Caco-2 (cell line): Measurements from ENCODE around the gene EDRF1. TPM values are rescaled to one million over a fixed set of nuclear protein-coding genes. Genes with fewer than 3 reads are reported as not detected.

Source experiments
- BruUV-seq: library from RNA; stranded (reverse); fragments of 400-500 nt; replicated peaks from 2 replicates; lab custom pipeline; 2021; lab: Mats Ljungman, UMichigan
- CTCF ChIA-PET: fragments of 300-600 bp; sonication (Branson Sonifier 250); formaldehyde crosslinking; loops from one replicate; lab custom pipeline; 2022; ENCODE audit warnings: antibody characterized with exemption; lab: Charles Lee
- POLR2A ChIA-PET: fragments of 300-600 bp; sonication (Branson Sonifier 250); formaldehyde crosslinking; loops from one replicate; lab custom pipeline; 2022; ENCODE audit warnings: antibody characterized with exemption; lab: Charles Lee
- DNase-seq, 2 experiments: peaks; one replicate each; pipeline versions ENCODE4 v3.0.0 to v3.0.0-alpha.2; 2020 to 2022
- H3K27me3 ChIP-seq: replicated peaks from 2 replicates; pipeline ENCODE4 v1.6.0; 2011; ENCODE audit warnings: low read length; ENCODE audit not compliant: control insufficient read depth, insufficient read depth
- H3K36me3 ChIP-seq: 2 replicates; pipeline ENCODE4 v1.5.1; 2011; ENCODE audit warnings: low read length; ENCODE audit not compliant: control insufficient read depth, insufficient read depth
- H3K4me1 ChIP-seq: fragments of 250-450 bp; sonication (Bioruptor Pico); 2 replicates; pipeline ENCODE4 v1.5.1; 2020; ENCODE audit warnings: mild to moderate bottlenecking
- H3K4me3 ChIP-seq: 2 replicates; pipeline ENCODE4 v1.5.1; 2011; ENCODE audit warnings: low read depth, mild to moderate bottlenecking, control low read depth, low read length
- H3K9me3 ChIP-seq: fragments of 250-450 bp; sonication (Bioruptor Pico); 2 replicates; pipeline ENCODE4 v1.5.1; 2020; ENCODE audit warnings: mild to moderate bottlenecking, moderate library complexity
- H3K27ac Mint-ChIP-seq: one replicate; pipeline ENCODE4 v1.8.0; 2022; ENCODE audit warnings: mixed read lengths; ENCODE audit not compliant: unreplicated experiment
- H3K27me3 Mint-ChIP-seq: one replicate; pipeline ENCODE4 v1.8.0; 2022; ENCODE audit warnings: mixed read lengths; ENCODE audit not compliant: insufficient read depth, unreplicated experiment
- H3K36me3 Mint-ChIP-seq: one replicate; pipeline ENCODE4 v1.8.0; 2022; ENCODE audit warnings: mild to moderate bottlenecking, mixed read lengths; ENCODE audit not compliant: insufficient read depth, unreplicated experiment
- H3K4me1 Mint-ChIP-seq: one replicate; pipeline ENCODE4 v1.8.0; 2022; ENCODE audit warnings: low read depth, mixed read lengths; ENCODE audit not compliant: unreplicated experiment
- H3K4me3 Mint-ChIP-seq: one replicate; pipeline ENCODE4 v1.8.0; 2022; ENCODE audit warnings: mild to moderate bottlenecking, moderate library complexity, mixed read lengths; ENCODE audit not compliant: unreplicated experiment
- H3K9me3 Mint-ChIP-seq: one replicate; pipeline ENCODE4 v1.8.0; 2022; ENCODE audit warnings: mixed read lengths; ENCODE audit not compliant: unreplicated experiment
- intact Hi-C: fragments of 100-400 bp; cut with micrococcal nuclease; formaldehyde crosslinking; loops from one replicate; pipeline ENCODE4 v1.10.0; 2022; ENCODE audit not compliant: unreplicated experiment
- total RNA-seq: library from RNA; stranded (reverse); gene quantifications from 2 replicates; pipeline ENCODE4 v1.2.3, GENCODE V29; 2022
- TF ChIP-seq, protein P1 (sequence below), 2 experiments: fragments of 200-600 bp in 1 of 2; IDR thresholded peaks; 1 replicate in 1 of 2; 2 replicates in 1 of 2; pipeline versions ENCODE4 v1.5.1 to v1.8.0; 2011 to 2022; ENCODE audit warnings: antibody characterized with exemption in 1 of 2, control low read depth in 1 of 2, inconsistent platforms in 1 of 2, low read depth in 1 of 2, low read length in 1 of 2, mild to moderate bottlenecking in 1 of 2, moderate library complexity in 1 of 2; ENCODE audit not compliant: insufficient read depth in 1 of 2, severe bottlenecking in 1 of 2, unreplicated experiment in 1 of 2

The EDRF1 gene
- total RNA-seq, 1 experiment from 2014 or later = 40.9 TPM

DNA sequence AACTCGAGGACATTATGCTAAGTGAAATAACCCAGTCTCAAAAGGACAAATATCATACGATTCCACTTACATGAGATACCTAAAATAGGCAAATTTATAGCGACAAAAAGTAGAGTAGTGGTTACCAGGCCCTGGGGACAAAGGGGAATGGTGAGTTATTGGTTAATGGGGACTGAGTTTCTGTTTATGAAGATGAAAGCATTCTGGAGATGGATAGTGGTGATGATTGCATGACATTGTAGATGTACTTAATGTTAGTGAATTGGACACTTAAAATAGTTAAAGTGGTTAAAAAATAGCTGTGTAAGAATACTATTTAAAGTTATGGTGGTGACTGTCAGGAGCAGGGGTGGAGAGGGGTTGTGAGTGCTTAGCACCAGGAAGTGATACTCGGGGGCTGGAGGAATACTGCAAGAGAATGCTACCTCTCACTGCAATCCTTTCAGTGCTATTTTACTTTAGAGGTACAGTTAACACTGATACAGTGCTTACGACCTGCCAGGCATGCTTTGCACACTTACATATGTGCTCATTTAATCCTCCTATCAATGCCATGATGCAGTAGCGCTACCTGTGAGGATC lies 19.9 kb upstream of the EDRF1 start:
- TF ChIP-seq, protein P1, sequence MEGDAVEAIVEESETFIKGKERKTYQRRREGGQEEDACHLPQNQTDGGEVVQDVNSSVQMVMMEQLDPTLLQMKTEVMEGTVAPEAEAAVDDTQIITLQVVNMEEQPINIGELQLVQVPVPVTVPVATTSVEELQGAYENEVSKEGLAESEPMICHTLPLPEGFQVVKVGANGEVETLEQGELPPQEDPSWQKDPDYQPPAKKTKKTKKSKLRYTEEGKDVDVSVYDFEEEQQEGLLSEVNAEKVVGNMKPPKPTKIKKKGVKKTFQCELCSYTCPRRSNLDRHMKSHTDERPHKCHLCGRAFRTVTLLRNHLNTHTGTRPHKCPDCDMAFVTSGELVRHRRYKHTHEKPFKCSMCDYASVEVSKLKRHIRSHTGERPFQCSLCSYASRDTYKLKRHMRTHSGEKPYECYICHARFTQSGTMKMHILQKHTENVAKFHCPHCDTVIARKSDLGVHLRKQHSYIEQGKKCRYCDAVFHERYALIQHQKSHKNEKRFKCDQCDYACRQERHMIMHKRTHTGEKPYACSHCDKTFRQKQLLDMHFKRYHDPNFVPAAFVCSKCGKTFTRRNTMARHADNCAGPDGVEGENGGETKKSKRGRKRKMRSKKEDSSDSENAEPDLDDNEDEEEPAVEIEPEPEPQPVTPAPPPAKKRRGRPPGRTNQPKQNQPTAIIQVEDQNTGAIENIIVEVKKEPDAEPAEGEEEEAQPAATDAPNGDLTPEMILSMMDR (IDR thresholded peaks at IDR 0.05; ENCODE audit: insufficient read depth in 1 of 2, low read depth in 1 of 2, low read length in 1 of 2, severe bottlenecking in 1 of 2, unreplicated experiment in 1 of 2) = no peak

DNA sequence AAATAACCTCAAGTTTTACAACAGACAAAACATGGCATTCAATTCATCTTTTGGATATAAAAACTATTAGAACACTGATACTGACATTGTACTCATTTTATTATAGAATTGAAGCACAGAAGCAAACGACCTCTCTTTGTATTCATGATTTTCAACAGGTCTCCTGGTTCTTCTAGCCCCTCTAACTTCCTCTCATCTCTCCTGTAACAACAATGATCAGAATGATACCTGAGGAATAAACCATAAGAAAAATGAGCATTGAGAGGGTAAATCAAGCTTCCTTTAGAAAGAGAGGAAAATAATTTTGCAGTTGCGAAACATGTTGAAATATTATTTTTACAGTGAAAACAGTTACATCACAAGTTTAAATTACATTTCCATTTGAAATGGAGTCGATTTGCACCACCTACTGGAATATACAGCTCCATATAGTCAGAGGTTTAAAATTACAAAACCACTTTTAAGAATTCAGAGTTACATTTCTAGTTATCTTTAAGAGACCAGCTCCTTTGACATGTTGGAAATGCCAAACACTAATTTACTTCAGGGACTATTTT lies 19.1 kb upstream of the EDRF1 start:
- Histone ChIP-seq H3K4me1 (no peaks in the 10 kb centered on the region), H3K9me3 (no peaks in the 10 kb centered on the region), H3K4me3 (no peak overlapping the region), H3K27me3 (no peaks in the 10 kb centered on the region), H3K36me3 (no peaks in the 10 kb centered on the region)
- peaks cover 9% of the 10 kb centered on the region for H3K9me3 Mint-ChIP-seq
- H3K4me1 Mint-ChIP-seq = no peaks in the 10 kb centered on the region
- no TSS peak for BruUV-seq
- ChIA-PET CTCF (no interaction called here), POLR2A (no interaction called here)
- H3K36me3 Mint-ChIP-seq = no peaks in the 10 kb centered on the region
- TF ChIP-seq, protein P1 (IDR thresholded peaks at IDR 0.05; ENCODE audit: insufficient read depth in 1 of 2, low read depth in 1 of 2, low read length in 1 of 2, severe bottlenecking in 1 of 2, unreplicated experiment in 1 of 2) = no peak
- no peak overlapping the region for H3K27ac Mint-ChIP-seq
- peaks cover 12% of the 10 kb centered on the region for H3K27me3 Mint-ChIP-seq
- DNase-seq = no peak
- no peak overlapping the region for H3K4me3 Mint-ChIP-seq
- intact Hi-C loops = loop anchor here (10.0 kb wide), 1 partner anchor 536 kb away; the partner anchor contains the start of gene CTBP2

More for the DNA sequence above, 19.9 kb upstream of the EDRF1 start:
- ChIA-PET POLR2A (no interaction called here), CTCF (no interaction called here)
- BruUV-seq = no TSS peak
- Histone ChIP-seq H3K4me1 (peaks cover 3% of the 10 kb centered on the region; the same call in 1 of the 2 replicates), H3K36me3 (no peaks in the 10 kb centered on the region), H3K27me3 (no peaks in the 10 kb centered on the region), H3K9me3 (no peaks in the 10 kb centered on the region), H3K4me3 (no peak overlapping the region)
- no peak for DNase-seq
- H3K9me3 Mint-ChIP-seq = peaks cover 9% of the 10 kb centered on the region
- intact Hi-C loops = loop anchor here (10.0 kb wide), 1 partner anchor 535 kb away; the partner anchor contains the start of gene CTBP2
- no peaks in the 10 kb centered on the region for H3K36me3 Mint-ChIP-seq
- H3K27me3 Mint-ChIP-seq = peaks cover 12% of the 10 kb centered on the region
- no peak overlapping the region for H3K4me3 Mint-ChIP-seq
- H3K4me1 Mint-ChIP-seq = no peaks in the 10 kb centered on the region
- H3K27ac Mint-ChIP-seq = no peak overlapping the region

- peaks cover 17% of the 10 kb centered on the region for H3K4me1 Mint-ChIP-seq
- no peaks in the 10 kb centered on the region for H3K27me3 ChIP-seq
- H3K9me3 Mint-ChIP-seq = peaks cover 4% of the 10 kb centered on the region
- TF ChIP-seq, protein P1 (IDR thresholded peaks at IDR 0.05; ENCODE audit: insufficient read depth in 1 of 2, low read depth in 1 of 2, low read length in 1 of 2, severe bottlenecking in 1 of 2, unreplicated experiment in 1 of 2) = no peak
- H3K4me3 Mint-ChIP-seq = no peak overlapping the region
- no peaks in the 10 kb centered on the region for H3K36me3 Mint-ChIP-seq
- H3K4me1 ChIP-seq = peaks cover 17% of the 10 kb centered on the region
- POLR2A ChIA-PET = interaction anchor here (1.2 kb wide), 1 partner anchor 12 kb away, joined by 5 read pairs; the partner anchor contains the start of gene EDRF1
- H3K36me3 ChIP-seq = no peaks in the 10 kb centered on the region
- no TSS peak for BruUV-seq
- H3K27ac Mint-ChIP-seq = no peak overlapping the region
- CTCF ChIA-PET = no interaction called here
- peak in 1 of 2 experiments; percentile 16 for DNase-seq
- no peaks in the 10 kb centered on the region for H3K9me3 ChIP-seq
- no peaks in the 10 kb centered on the region for H3K27me3 Mint-ChIP-seq
- H3K4me3 ChIP-seq = no peak overlapping the region
- intact Hi-C loops = loop anchor here (10.0 kb wide), 1 partner anchor 543 kb away; the partner anchor contains the start of gene CTBP2
Observed at GRCh38 chr10:125707541-125708468, 11.7 kb upstream of the EDRF1 start.
